CD1c-positive myeloid dendritic cell (primary cell): ENCODE measurements around the gene DOHH.

Experiments used
- DNase-seq: peaks from one replicate; pipeline ENCODE4 v3.0.0-alpha.2; 2016; ENCODE audit errors: extremely low spot score

DOHH gene

GRCh38 chr19:3503036-3503572 lies 2.6 kb upstream of the DOHH start:
- DNase-seq: no peak

- no peak for DNase-seq
Measured at GRCh38 chr19:3501780-3502179, 1.3 kb upstream of the DOHH start.

- DNase-seq: no peak
Measured at GRCh38 chr19:3499738-3500428, 591 bp downstream of the DOHH start.

- DNase-seq: no peak
Measured at GRCh38 chr19:3497757-3498520, 2.5 kb downstream of the DOHH start.

- DNase-seq: no peak
Measured at GRCh38 chr19:3496392-3497273, 3.8 kb downstream of the DOHH start.

GRCh38 chr19:3494559-3494958 lies 5.9 kb downstream of the DOHH start:
- DNase-seq: no peak

GRCh38 chr19:3494051-3494450 lies 6.4 kb downstream of the DOHH start:
- no peak for DNase-seq

- no peak for DNase-seq
Measured at GRCh38 chr19:3493651-3494050, 6.8 kb downstream of the DOHH start.

- no peak for DNase-seq
Measured at GRCh38 chr19:3492919-3493318, 7.6 kb downstream of the DOHH start.

- DNase-seq: no peak
Measured at GRCh38 chr19:3492131-3492839, 8.2 kb downstream of the DOHH start.

GRCh38 chr19:3491396-3492119 lies 8.9 kb downstream of the DOHH start:
- no peak for DNase-seq

- DNase-seq: no peak
Measured at GRCh38 chr19:3483226-3483628, 17.2 kb downstream of the DOHH start, which contains the start of gene SMIM44. TSS of gene SMIM44 (minus strand) at chr19:3483441. CDS start at chr19:3483403, 38 bp downstream.

GRCh38 chr19:3482507-3483225 lies 17.8 kb downstream of the DOHH start:
- no peak for DNase-seq

GRCh38 chr19:3481241-3482090 lies 19.0 kb downstream of the DOHH start:
- no peak for DNase-seq

- DNase-seq: no peak
Measured at GRCh38 chr19:3480383-3481091, 19.9 kb downstream of the DOHH start, which contains the start of gene SMIM24. TSS of gene SMIM24 (minus strand) at chr19:3480525. CDS start at chr19:3480463, 62 bp downstream.

- no peak for DNase-seq
Measured at GRCh38 chr19:3479834-3480215, 20.6 kb downstream of the DOHH start.

GRCh38 chr19:3479177-3479833 lies 21.2 kb downstream of the DOHH start:
- DNase-seq: peak; percentile 75
